ENCODE results near the gene IRAK1. TPM values are rescaled to one million over a fixed set of nuclear protein-coding genes. Genes with fewer than 3 reads are reported as not detected.

The IRAK1 gene
- total and polyA plus RNA-seq, 2 donors (not counting 3 experiments of a cell fraction or from before 2014, with no cell fraction given), result 63.6 to 138 TPM

DNA sequence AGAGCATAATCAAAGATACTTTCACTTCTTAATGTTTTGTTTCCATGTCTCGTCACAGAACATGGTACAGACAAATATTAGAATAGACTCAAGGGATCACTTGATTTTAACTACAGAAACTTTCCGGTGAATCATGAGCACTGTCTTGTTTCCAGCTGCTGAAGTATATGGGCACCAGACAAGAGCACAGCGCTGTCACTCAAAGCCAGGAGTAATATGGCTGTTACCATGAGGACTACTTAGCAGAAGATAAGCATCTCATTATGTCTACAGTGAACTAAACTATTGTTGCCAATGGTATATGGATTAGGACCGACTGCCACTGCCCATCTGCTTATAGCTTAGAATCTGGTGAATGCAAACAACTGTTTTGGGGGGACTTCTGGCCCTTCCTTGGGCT lies 43.5 kb upstream of the IRAK1 start:
- Histone ChIP-seq H3K79me2 (ENCODE audit: control insufficient read depth, insufficient read depth, low read length) (peaks cover 78% of the 10 kb centered on the region), H3K9me3 (replicated peaks; ENCODE audit: control insufficient read depth, insufficient read depth, low read length) (no peaks in the 10 kb centered on the region), H3K27me3 (ENCODE audit: control insufficient read depth in 2 of 2, insufficient read depth in 2 of 2, low read length in 2 of 2) (no peaks in the 10 kb centered on the region), H3K4me1 (ENCODE audit: control insufficient read depth, extremely low read depth, insufficient read depth, low read length) (no peaks in the 10 kb centered on the region), H2AFZ (ENCODE audit: low read depth, low read length) (no peak overlapping the region), H3K36me3 (ENCODE audit: control insufficient read depth in 2 of 2, extremely low read depth in 1 of 2, insufficient read depth in 2 of 2, low read length in 2 of 2) (no peaks in the 10 kb centered on the region), H3K27ac (ENCODE audit: insufficient read depth, low read depth, low read length) (no peak overlapping the region), H3K4me2 (ENCODE audit: insufficient read depth, low read length) (no peak overlapping the region), H3K9ac (replicated peaks; ENCODE audit: extremely low read depth, insufficient read depth, low read length) (no peak overlapping the region), H3K4me3 (replicated peaks in 1 of 3; ENCODE audit: insufficient read depth in 1 of 3, low read depth in 1 of 3, low read length in 3 of 3) (no peak overlapping the region), H4K20me1 (replicated peaks; ENCODE audit: control insufficient read depth, extremely low read depth, insufficient read depth, low read length) (no peaks in the 10 kb centered on the region), H3K9me1 (replicated peaks; ENCODE audit: control insufficient read depth, extremely low read depth, insufficient read depth, low read length) (no peaks in the 10 kb centered on the region)
- dilution Hi-C loops (cut with MboI; ENCODE audit: extremely low pct_ligation_motif_present, low sequenced_read_pairs) (no loop called here), intact Hi-C loops (cut with micrococcal nuclease) (no loop called here)
- no peak for DNase-seq (ENCODE audit: low read depth, low spot score)
- BruUV-seq (replicated peaks), result no TSS peak
- POLR2A ChIA-PET, result no interaction called here
- no peak for FAIRE-seq
- CTCF ChIA-PET, result no interaction called here
- TF ChIP-seq CTCF (IDR thresholded peaks at IDR 0.05; ENCODE audit: extremely low read depth in 1 of 2, insufficient read depth in 1 of 2, low read depth in 1 of 2, low read length in 2 of 2), result no peak
- TF ChIP-seq MYC (IDR thresholded peaks at IDR 0.05; ENCODE audit: low read depth, low read length), result no peak
- no peak for TF ChIP-seq EZH2 (IDR thresholded peaks at IDR 0.05; ENCODE audit: borderline replicate concordance, low read depth, low read length, severe bottlenecking)
- no peak for TF ChIP-seq JUN (IDR thresholded peaks at IDR 0.05; ENCODE audit: borderline replicate concordance, insufficient read depth, insufficient read length, low read depth)
- TF ChIP-seq, protein P1, sequence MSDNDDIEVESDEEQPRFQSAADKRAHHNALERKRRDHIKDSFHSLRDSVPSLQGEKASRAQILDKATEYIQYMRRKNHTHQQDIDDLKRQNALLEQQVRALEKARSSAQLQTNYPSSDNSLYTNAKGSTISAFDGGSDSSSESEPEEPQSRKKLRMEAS (IDR thresholded peaks at IDR 0.05; ENCODE audit: insufficient read depth, insufficient read length), result no peak
- TF ChIP-seq GATA2 (IDR thresholded peaks at IDR 0.05; ENCODE audit: insufficient read depth, insufficient read length, low read depth, low read length), result no peak
- TF ChIP-seq FOS (IDR thresholded peaks at IDR 0.05; ENCODE audit: borderline replicate concordance, insufficient read depth, low read length), result no peak
- no peak for TF ChIP-seq POLR2A (IDR thresholded peaks at IDR 0.05; ENCODE audit: low read depth, low read length)
- TF ChIP-seq POLR2AphosphoS5 (IDR thresholded peaks at IDR 0.05; ENCODE audit: insufficient read depth, low read depth, low read length), result no peak

All from endothelial cell of umbilical vein (primary cell).